HFF-Myc (cell line): ENCODE results near the gene NEURL3.

Experiments used
- DNase-seq: peaks from one replicate; pipeline ENCODE4 v3.0.0-alpha.2; 2011; ENCODE audit warnings: low read depth; ENCODE audit errors: extremely low read depth
- H3K4me3 ChIP-seq: replicated peaks from 2 replicates; pipeline ENCODE4 v1.5.1; 2011; ENCODE audit warnings: low read depth, mild to moderate bottlenecking, control low read depth, low read length
- CTCF ChIP-seq: IDR thresholded peaks from 2 replicates; pipeline ENCODE4 v1.5.1; 2012; ENCODE audit warnings: mild to moderate bottlenecking, low read depth, low read length, control low read depth; ENCODE audit errors: missing control alignments

Gene NEURL3

DNA sequence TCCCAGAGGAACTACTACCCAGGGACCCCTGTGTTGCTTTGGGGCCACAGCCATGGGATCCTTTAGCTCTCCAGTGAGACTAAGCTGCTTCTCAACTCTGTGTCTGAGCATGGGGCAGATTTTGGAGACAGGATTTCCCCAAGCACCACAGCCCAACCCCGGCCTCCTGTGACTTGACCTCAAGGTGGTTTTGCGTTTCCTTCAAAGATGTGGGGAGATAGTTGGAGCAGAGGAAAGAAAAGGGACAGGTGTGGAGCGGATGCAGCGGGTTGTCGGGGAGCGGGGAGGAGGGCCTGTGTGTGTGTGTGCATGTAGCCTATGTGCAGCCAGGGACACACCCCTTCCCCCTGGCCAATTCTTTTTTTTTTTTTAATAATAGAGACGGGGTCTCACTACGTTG, 41.6 kb upstream of the NEURL3 start:
- DNase-seq, result no peak
- no peak for TF ChIP-seq CTCF
- H3K4me3 ChIP-seq, result no peak overlapping the region

DNA sequence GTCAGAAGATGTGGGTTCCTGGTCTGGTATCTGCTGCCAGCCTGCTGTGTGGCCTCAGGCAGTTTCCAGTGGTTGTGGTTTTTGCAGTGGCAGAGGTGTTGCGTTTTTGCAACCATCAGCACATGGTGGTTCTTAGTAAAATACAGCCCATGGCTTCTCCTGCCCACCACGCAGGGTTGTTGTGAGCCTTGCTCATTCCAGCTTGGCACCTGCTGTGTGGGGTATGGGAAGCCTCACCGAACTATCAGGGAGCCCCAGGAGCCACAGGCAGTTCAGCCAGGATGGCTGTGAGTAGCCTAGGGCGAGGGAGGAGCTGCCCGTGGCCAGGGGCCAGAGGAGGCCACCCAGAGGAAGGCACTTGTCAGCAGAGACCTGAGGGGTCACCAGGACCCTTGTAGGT, 41.2 kb upstream of the NEURL3 start:
- H3K4me3 ChIP-seq, result no peak overlapping the region
- TF ChIP-seq CTCF, result no peak
- DNase-seq, result no peak

- no peak for DNase-seq
- no peak for TF ChIP-seq CTCF
- no peak overlapping the region for H3K4me3 ChIP-seq
These were observed 37.3 kb upstream of the NEURL3 start for GRCh38 chr2:96542357-96542977.

GRCh38 chr2:96541398-96542152, 36.4 kb upstream of the NEURL3 start:
- H3K4me3 ChIP-seq, result peak overlapping the region; percentile 8; the same call in 1 of the 2 replicates
- TF ChIP-seq CTCF, result no peak
- DNase-seq, result peak; percentile 97

DNA sequence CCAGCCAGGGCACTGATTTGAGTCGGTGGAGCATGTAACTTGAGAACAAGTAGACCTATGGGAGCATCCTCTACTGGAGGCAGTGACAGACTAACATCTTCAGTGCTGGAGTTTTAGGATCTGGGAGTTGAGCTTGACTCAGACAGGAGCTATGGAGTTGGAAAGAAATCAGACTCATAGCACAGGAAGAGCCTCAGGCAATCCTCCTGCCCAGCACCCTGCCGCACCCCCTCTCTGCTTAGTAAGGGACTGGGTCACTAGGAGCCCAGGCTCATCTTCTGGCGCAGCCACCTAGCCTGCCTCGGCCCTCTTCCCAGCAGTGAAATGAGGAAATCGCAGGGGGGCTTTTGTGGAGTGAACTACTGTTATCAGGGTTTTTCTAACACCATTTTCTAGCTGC, 35.0 kb upstream of the NEURL3 start:
- TF ChIP-seq CTCF, result no peak
- H3K4me3 ChIP-seq, result peak overlapping the region; percentile 2
- DNase-seq, result no peak

DNA sequence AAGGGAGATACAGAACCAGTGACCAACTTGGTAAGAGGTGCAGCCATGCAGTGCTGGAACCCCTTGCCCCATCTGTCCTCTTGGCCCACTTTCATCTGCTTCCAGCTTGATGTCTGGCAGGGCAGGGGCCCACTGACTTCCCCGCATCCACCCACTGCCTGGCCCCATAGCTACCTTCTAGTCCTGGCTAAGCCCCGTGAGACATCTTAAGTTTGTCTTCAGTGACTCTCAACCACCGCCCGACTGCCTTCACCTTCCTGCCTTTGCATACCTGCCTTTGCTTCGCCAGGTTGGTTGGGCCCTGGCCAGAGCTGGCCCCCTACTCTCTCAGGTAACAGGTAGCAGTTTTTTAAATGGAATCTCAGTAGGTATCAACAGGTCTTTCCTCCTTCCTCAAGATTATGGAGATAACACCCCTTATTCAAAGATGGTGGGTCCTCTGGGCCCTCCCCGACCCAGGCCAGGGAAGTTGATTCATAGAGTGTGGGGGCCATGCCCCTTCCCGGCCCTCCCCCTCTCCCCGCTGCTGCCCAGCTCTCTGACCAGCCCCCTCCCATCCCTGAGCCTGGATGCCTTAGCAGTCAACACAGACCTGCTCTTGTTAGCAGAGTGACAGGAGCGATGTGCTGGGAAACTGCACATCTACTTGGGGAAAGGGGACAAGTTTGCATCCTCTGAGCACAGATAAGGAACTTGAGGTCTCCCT, 34.2 kb upstream of the NEURL3 start:
- H3K4me3 ChIP-seq, result peak overlapping the region; percentile 76
- no peak for DNase-seq
- TF ChIP-seq CTCF, result no peak
